Gastrocnemius medialis (tissue), 4 donors: ENCODE data around the gene PGAM5. TPM values are rescaled to one million over a fixed set of nuclear protein-coding genes. Genes with fewer than 3 reads are reported as not detected.
"Not testable (repeated sequence)": the region's sequence is repeated elsewhere in the genome, so short reads cannot be mapped to it uniquely, and the experiment has no call there.

Experiments used
- ATAC-seq, 2 donors: fragments of 150-250 bp; one replicate each; pipeline ENCODE4 v1.9.1; 2016
- DNase-seq, 2 donors: peaks; one replicate each; pipeline ENCODE4 v3.0.0-alpha.2; 2019
- H3K27ac ChIP-seq, 4 donors: fragments of 200-600 bp; sonication (generic); 1 replicate in 1 of 4; 2 replicates in 3 of 4; pipeline ENCODE4 v1.5.1; 2016 to 2018; ENCODE audit warnings: mild to moderate bottlenecking in 2 of 4, moderate library complexity in 1 of 4
- H3K27me3 ChIP-seq, 3 donors: fragments of 200-600 bp; sonication (generic) in 2 of 3; 1 replicate in 1 of 3; 2 replicates in 2 of 3; pipeline versions ENCODE4 v1.5.1 to v1.6.0; 2016 to 2019; ENCODE audit warnings: mild to moderate bottlenecking in 1 of 3, moderate library complexity in 1 of 3
- H3K36me3 ChIP-seq, 2 donors: fragments of 200-600 bp; sonication (generic) in 1 of 2; one replicate each; pipeline ENCODE4 v1.5.1; 2017 to 2018
- H3K4me1 ChIP-seq, 2 donors: fragments of 200-600 bp; sonication (generic) in 1 of 2; one replicate each; pipeline ENCODE4 v1.5.1; 2016 to 2017; ENCODE audit warnings: mild to moderate bottlenecking in 2 of 2
- H3K4me3 ChIP-seq, 4 donors: fragments of 200-600 bp; sonication (generic) in 3 of 4; 1 replicate in 1 of 4; 2 replicates in 3 of 4; pipeline ENCODE4 v1.5.1; 2016 to 2019; ENCODE audit warnings: mild to moderate bottlenecking in 2 of 4
- H3K9me3 ChIP-seq, 3 donors: fragments of 200-600 bp; sonication (generic) in 2 of 3; 1 replicate in 1 of 3; 2 replicates in 2 of 3; pipeline ENCODE4 v1.5.1; 2016 to 2019
- POLR2A ChIP-seq, 2 donors: fragments of 450-650 bp; IDR thresholded peaks; one replicate each; pipeline ENCODE4 v1.6.1; 2017; ENCODE audit warnings: antibody characterized with exemption in 2 of 2, mild to moderate bottlenecking in 2 of 2, moderate library complexity in 2 of 2
- in situ Hi-C, 4 donors: fragments of 200-750 bp; cut with MboI; loops; one replicate each; pipeline versions ENCODE4 v1.15.0 to v1.8.0; 2017; ENCODE audit warnings: low sequenced_read_pairs in 4 of 4
- intact Hi-C: fragments of 100-400 bp; cut with DNase I; formaldehyde crosslinking; loops from one replicate; pipeline ENCODE4 v1.15.1; 2023; ENCODE audit warnings: low total_unique reads
- total RNA-seq, 4 donors: library from RNA; depleted of rRNA; stranded (reverse); fragments of >200 nt; gene quantifications; one replicate each; pipeline versions ENCODE4 v1.1.0 to v1.2.3, GENCODE V29; 2016
- TF ChIP-seq, protein P1 (sequence below), 5 experiments: fragments of 450-650 bp in 3 of 5; fragments of 200-600 bp in 2 of 5; sonication (generic) in 2 of 5; IDR thresholded peaks in 4 of 5; conservative IDR thresholded peaks in 1 of 5; 1 replicate in 4 of 5; 2 replicates in 1 of 5; pipeline ENCODE4 v1.5.1; 2016 to 2019; ENCODE audit warnings: antibody characterized with exemption in 5 of 5, mild to moderate bottlenecking in 3 of 5, moderate library complexity in 3 of 5

PGAM5 gene
- total RNA-seq, 4 donors from 2014 or later, result 36.6 to 75.1 (median 62.8) TPM

- TF ChIP-seq, protein P1, sequence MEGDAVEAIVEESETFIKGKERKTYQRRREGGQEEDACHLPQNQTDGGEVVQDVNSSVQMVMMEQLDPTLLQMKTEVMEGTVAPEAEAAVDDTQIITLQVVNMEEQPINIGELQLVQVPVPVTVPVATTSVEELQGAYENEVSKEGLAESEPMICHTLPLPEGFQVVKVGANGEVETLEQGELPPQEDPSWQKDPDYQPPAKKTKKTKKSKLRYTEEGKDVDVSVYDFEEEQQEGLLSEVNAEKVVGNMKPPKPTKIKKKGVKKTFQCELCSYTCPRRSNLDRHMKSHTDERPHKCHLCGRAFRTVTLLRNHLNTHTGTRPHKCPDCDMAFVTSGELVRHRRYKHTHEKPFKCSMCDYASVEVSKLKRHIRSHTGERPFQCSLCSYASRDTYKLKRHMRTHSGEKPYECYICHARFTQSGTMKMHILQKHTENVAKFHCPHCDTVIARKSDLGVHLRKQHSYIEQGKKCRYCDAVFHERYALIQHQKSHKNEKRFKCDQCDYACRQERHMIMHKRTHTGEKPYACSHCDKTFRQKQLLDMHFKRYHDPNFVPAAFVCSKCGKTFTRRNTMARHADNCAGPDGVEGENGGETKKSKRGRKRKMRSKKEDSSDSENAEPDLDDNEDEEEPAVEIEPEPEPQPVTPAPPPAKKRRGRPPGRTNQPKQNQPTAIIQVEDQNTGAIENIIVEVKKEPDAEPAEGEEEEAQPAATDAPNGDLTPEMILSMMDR (IDR thresholded peaks at IDR 0.05 in 4 of 5, conservative IDR thresholded peaks at IDR 0.05 in 1 of 5), result no peak
- no peak for TF ChIP-seq POLR2A (IDR thresholded peaks at IDR 0.05)
- Histone ChIP-seq H3K9me3 (no peaks in the 10 kb centered on the region), H3K36me3 (no peaks in the 10 kb centered on the region), H3K4me3 (peak overlapping the region; percentile 51 to 85 (median 70)), H3K27ac (peak overlapping the region; percentile 62 to 77 (median 72)), H3K4me1 (peaks cover 6 to 10% of the 10 kb centered on the region in 2 donors), H3K27me3 (no peaks in the 10 kb centered on the region)
- no peak for DNase-seq
- intact Hi-C loops (loop anchor here (1.0 to 5.0 kb wide), 4 partner anchors 23 to 394 kb away; partner anchors contain the start of genes ANKLE2, GOLGA3, PGAM5 and ZNF140), in situ Hi-C loops (no loop called here)
- peak; percentile 53 to 66 for ATAC-seq
Measured at GRCh38 chr12:132686825-132687210, 23.8 kb upstream of the PGAM5 start.

DNA sequence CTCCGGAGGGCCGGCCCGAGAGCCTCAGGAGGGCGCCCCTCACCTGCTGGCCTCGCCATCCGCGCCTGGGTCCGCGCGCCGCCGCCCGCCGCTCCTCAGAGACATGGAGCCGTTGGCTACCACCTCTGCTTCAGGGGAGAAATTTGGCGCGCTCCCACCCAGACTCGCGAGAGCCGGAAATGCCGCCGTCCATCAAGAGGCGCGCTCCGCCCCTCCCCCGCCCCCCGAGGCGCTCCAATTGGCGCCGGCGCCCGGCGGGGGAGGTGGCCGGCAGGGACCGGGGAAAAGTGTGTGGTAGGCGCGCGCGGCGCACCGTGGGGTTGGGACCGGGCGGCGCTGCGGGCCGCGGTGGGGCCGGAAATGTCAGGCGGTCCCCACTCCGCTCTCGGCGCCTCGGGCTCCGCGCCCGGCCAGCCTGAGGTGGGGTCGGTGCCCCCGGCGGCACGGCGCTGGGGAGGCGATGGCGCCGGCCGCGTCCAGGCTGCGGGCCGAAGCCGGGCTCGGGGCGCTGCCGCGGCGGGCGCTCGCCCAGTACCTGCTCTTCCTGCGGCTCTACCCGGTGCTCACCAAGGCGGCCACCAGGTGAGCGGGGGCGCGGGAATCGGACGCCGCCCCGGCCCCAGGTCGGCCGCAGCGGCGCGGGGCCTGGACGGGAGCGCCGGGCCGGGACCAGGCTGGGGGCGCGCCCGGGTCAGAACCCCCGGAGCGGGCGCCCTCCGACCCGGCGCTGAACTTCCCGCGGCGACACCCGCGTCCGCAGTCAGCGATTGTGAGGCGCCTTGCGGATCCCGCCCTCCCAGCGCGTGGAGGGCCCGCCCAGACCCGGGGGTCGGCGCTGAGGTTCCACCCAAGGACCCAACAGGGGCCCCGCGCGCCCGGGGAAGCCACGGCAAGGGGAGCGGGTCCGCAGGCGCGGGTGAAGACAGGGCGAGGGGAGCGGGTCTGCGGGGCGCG is 23.2 kb upstream of the PGAM5 start, which contains the start of the genes POLE and PXMP2:
TSS of gene POLE (minus strand) at position 132 of the 954 bp plus-strand sequence. CDS start at position 105, 27 bp downstream.
TSS of gene PXMP2 (plus strand) at position 377 of the 954 bp plus-strand sequence. CDS start at position 461, 84 bp downstream.
- in situ Hi-C loops, result no loop called here

DNA sequence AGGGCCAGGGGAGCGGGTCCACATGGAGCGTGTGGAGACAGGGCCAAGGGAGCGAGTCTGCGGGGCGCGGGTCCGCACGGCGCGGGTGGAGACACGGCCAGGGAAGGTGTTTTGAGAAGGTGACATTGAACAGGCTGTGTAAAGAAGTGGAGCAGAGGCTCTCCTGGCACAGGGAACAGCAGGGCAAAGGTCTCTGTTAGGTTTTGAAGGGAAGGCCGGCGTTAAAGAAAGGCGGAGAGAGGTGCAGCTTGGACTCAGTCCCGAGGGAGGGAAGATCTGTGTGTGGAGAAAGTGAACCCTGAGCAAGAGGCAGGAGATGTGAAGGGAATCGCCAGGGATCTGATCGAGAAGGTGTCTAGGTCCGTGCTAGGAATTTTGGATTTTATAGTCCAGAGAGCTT is 21.4 kb upstream of the PGAM5 start:
- in situ Hi-C loops (no loop called here), intact Hi-C loops (loop anchor here (5.0 kb wide), 1 partner anchor 73 kb away; the partner anchor contains the start of gene ANKLE2)
- Histone ChIP-seq H3K27ac (no peak overlapping the region), H3K4me1 (peaks cover 6 to 10% of the 10 kb centered on the region in 2 donors), H3K9me3 (no peaks in the 10 kb centered on the region), H3K36me3 (no peaks in the 10 kb centered on the region), H3K4me3 (no peak overlapping the region), H3K27me3 (no peaks in the 10 kb centered on the region)
- DNase-seq, result no peak
- no peak for ATAC-seq
- no peak for TF ChIP-seq POLR2A (IDR thresholded peaks at IDR 0.05)
- TF ChIP-seq, protein P1 (IDR thresholded peaks at IDR 0.05 in 4 of 5, conservative IDR thresholded peaks at IDR 0.05 in 1 of 5), result no peak

More for the DNA sequence above, 23.2 kb upstream of the PGAM5 start, which contains the start of the genes POLE and PXMP2:
- Histone ChIP-seq H3K4me3 (peak within 1 kb of the TSS; percentile 65 to 98 (median 80)), H3K36me3 (no peaks in the 10 kb centered on the region), H3K27ac (peak within 1 kb of the TSS; percentile 62 to 77 (median 72)), H3K9me3 (no peaks in the 10 kb centered on the region), H3K4me1 (peaks cover 6 to 10% of the 10 kb centered on the region in 2 donors), H3K27me3 (no peaks in the 10 kb centered on the region)
- peak; percentile 91 to 95 for DNase-seq
- TF ChIP-seq POLR2A (IDR thresholded peaks at IDR 0.05), result peak; percentile 74 to 76
- TF ChIP-seq, protein P1 (IDR thresholded peaks at IDR 0.05 in 4 of 5, conservative IDR thresholded peaks at IDR 0.05 in 1 of 5), result peak in 3 of 5 experiments; percentile 12 to 20 (median 18)
- intact Hi-C loops, result loop anchor here (1.0 to 5.0 kb wide), 4 partner anchors 23 to 393 kb away; partner anchors contain the start of genes ANKLE2, GOLGA3, PGAM5 and ZNF140
- peak; percentile 97 to 98 for ATAC-seq

GRCh38 chr12:132690112-132690511 is 20.5 kb upstream of the PGAM5 start:
- no peak for TF ChIP-seq POLR2A (IDR thresholded peaks at IDR 0.05)
- TF ChIP-seq, protein P1 (IDR thresholded peaks at IDR 0.05 in 4 of 5, conservative IDR thresholded peaks at IDR 0.05 in 1 of 5), result no peak
- H3K4me3 ChIP-seq, result no peak overlapping the region
- DNase-seq, result no peak
- no peaks in the 10 kb centered on the region for H3K9me3 ChIP-seq
- intact Hi-C loops, result no loop called here
- no peaks in the 10 kb centered on the region for H3K27me3 ChIP-seq
- no peak overlapping the region for H3K27ac ChIP-seq
- H3K4me1 ChIP-seq, result peaks cover 6 to 8% of the 10 kb centered on the region in 2 donors
- ATAC-seq, result no peak
- no peaks in the 10 kb centered on the region for H3K36me3 ChIP-seq
- in situ Hi-C loops, result no loop called here

- intact Hi-C loops, H3K9me3 ChIP-seq, H3K27me3 ChIP-seq, H3K27ac ChIP-seq, H3K4me3 ChIP-seq, H3K36me3 ChIP-seq, DNase-seq, H3K4me1 ChIP-seq, ATAC-seq, in situ Hi-C loops: not testable (repeated sequence)
Measured at GRCh38 chr12:132692030-132692429, 18.6 kb upstream of the PGAM5 start.

- in situ Hi-C loops, H3K27ac ChIP-seq, ATAC-seq, intact Hi-C loops, H3K27me3 ChIP-seq, DNase-seq, H3K4me1 ChIP-seq, H3K36me3 ChIP-seq, H3K9me3 ChIP-seq, H3K4me3 ChIP-seq: not testable (repeated sequence)
Measured at GRCh38 chr12:132694888-132695287, 15.8 kb upstream of the PGAM5 start.
